H1 (cell line): ENCODE data around the gene COX7B2. TPM values are rescaled to one million over a fixed set of nuclear protein-coding genes. Genes with fewer than 3 reads are reported as not detected.

ENCODE experiments used
- CTCF ChIA-PET: fragments of 300-600 bp; sonication (Branson Sonifier 250); formaldehyde crosslinking; loops from one replicate; lab custom pipeline; 2021; ENCODE audit not compliant: partially characterized antibody; lab: Charles Lee
- POLR2A ChIA-PET: fragments of 300-600 bp; sonication (Branson Sonifier 250); formaldehyde crosslinking; loops from one replicate; lab custom pipeline; 2021; ENCODE audit warnings: inconsistent platforms; ENCODE audit not compliant: partially characterized antibody; lab: Charles Lee
- DNase-seq, 2 experiments: peaks; one replicate each; pipeline versions ENCODE4 v3.0.0 to v3.0.0-alpha.2; 2010 to 2022; ENCODE audit warnings: low spot score in 2 of 2, low read depth in 1 of 2, mixed read lengths in 1 of 2
- FAIRE-seq: peaks from 2 replicates; lab custom pipeline; 2011; peaks lifted over from hg19 to GRCh38; lab: Jason Lieb, UNC
- H2AFZ ChIP-seq: 2 replicates; pipeline ENCODE4 v1.8.1; 2012; ENCODE audit warnings: low read length, inconsistent platforms
- H2AK5ac ChIP-seq: 2 replicates; pipeline ENCODE4 v1.6.1; 2013; ENCODE audit warnings: low read depth, low read length
- H2BK120ac ChIP-seq: replicated peaks from 2 replicates; pipeline ENCODE3; 2013; ENCODE audit warnings: low read depth, low read length, inconsistent platforms
- H2BK12ac ChIP-seq: 2 replicates; pipeline ENCODE4 v1.6.1; 2013; ENCODE audit warnings: low read depth, low read length
- H2BK15ac ChIP-seq: 2 replicates; pipeline ENCODE4 v1.6.1; 2013; ENCODE audit warnings: low read length
- H2BK20ac ChIP-seq: 2 replicates; pipeline ENCODE4 v1.6.1; 2013; ENCODE audit warnings: low read length
- H2BK5ac ChIP-seq: 2 replicates; pipeline ENCODE4 v1.6.1; 2013; ENCODE audit warnings: low read depth, low read length
- H3K14ac ChIP-seq: 2 replicates; pipeline ENCODE4 v1.6.1; 2013; ENCODE audit warnings: inconsistent platforms; ENCODE audit not compliant: insufficient read length
- H3K18ac ChIP-seq: 2 replicates; pipeline ENCODE4 v1.6.1; 2013; ENCODE audit warnings: low read length; ENCODE audit errors: extremely low read depth
- H3K23ac ChIP-seq: 2 replicates; pipeline ENCODE4 v1.6.1; 2013; ENCODE audit warnings: inconsistent platforms; ENCODE audit not compliant: insufficient read length
- H3K23me2 ChIP-seq: 2 replicates; pipeline ENCODE4 v1.6.1; 2013; ENCODE audit warnings: low read depth, low read length
- H3K27ac ChIP-seq: 2 replicates; pipeline ENCODE4 v1.6.1; 2011; ENCODE audit warnings: low read depth, low read length, inconsistent platforms
- H3K27me3 ChIP-seq, 4 experiments: replicated peaks in 1 of 4; 1 replicate in 1 of 4; 2 replicates in 3 of 4; pipeline versions ENCODE4 v1.6.1 to v1.8.1; 2011 to 2013; ENCODE audit warnings: low read length in 3 of 4, mild to moderate bottlenecking in 3 of 4, inconsistent platforms in 2 of 4, mixed read lengths in 2 of 4, moderate library complexity in 1 of 4; ENCODE audit not compliant: control insufficient read depth in 3 of 4, insufficient read depth in 3 of 4; ENCODE audit errors: extremely low read depth in 1 of 4
- H3K36me3 ChIP-seq, 4 experiments: 2 replicates each; pipeline versions ENCODE4 v1.6.1 to v1.8.1; 2011 to 2013; ENCODE audit warnings: mild to moderate bottlenecking in 4 of 4, low read length in 3 of 4, moderate library complexity in 2 of 4, control low read depth in 1 of 4, inconsistent platforms in 1 of 4; ENCODE audit not compliant: insufficient read depth in 4 of 4, control insufficient read depth in 2 of 4
- H3K4ac ChIP-seq: replicated peaks from 2 replicates; pipeline ENCODE3; 2013; ENCODE audit warnings: low read length, low read depth, mixed read lengths, inconsistent platforms; ENCODE audit not compliant: insufficient read length
- H3K4me1 ChIP-seq, 4 experiments: replicated peaks in 1 of 4; 1 replicate in 1 of 4; 2 replicates in 3 of 4; pipeline versions ENCODE4 v1.6.1 to v1.8.1; 2011 to 2013; ENCODE audit warnings: low read length in 3 of 4, inconsistent platforms in 2 of 4, mixed read lengths in 1 of 4; ENCODE audit not compliant: insufficient read depth in 4 of 4, control insufficient read depth in 3 of 4
- H3K4me2 ChIP-seq, 2 experiments: 2 replicates each; pipeline versions ENCODE4 v1.6.1 to v1.8.1; 2011 to 2013; ENCODE audit warnings: low read depth in 2 of 2, low read length in 2 of 2, control low read depth in 1 of 2, inconsistent platforms in 1 of 2, mild to moderate bottlenecking in 1 of 2; ENCODE audit not compliant: insufficient read depth in 1 of 2
- H3K4me3 ChIP-seq, 4 experiments: fragments of 200-600, 300-600 bp in 1 of 4; sonication (generic), shearing (Covaris generic), sonication (Bioruptor Twin) in 1 of 4; 2 replicates each; pipeline versions ENCODE4 v1.5.1 to v1.8.1; 2011 to 2016; ENCODE audit warnings: low read length in 4 of 4, low read depth in 3 of 4, control low read depth in 2 of 4, inconsistent platforms in 2 of 4, mild to moderate bottlenecking in 2 of 4, mixed read lengths in 1 of 4, moderate library complexity in 1 of 4; ENCODE audit not compliant: insufficient read depth in 2 of 4; ENCODE audit errors: extremely low read depth in 1 of 4
- H3K56ac ChIP-seq: replicated peaks from 2 replicates; pipeline ENCODE3; 2013; ENCODE audit warnings: low read depth, mild to moderate bottlenecking, mixed read lengths, low read length, inconsistent platforms; ENCODE audit not compliant: insufficient read length
- H3K79me1 ChIP-seq: 2 replicates; pipeline ENCODE4 v1.6.1; 2013; ENCODE audit warnings: low read depth, low read length, control low read depth
- H3K79me2 ChIP-seq, 2 experiments: 2 replicates each; pipeline versions ENCODE4 v1.6.1 to v1.8.1; 2012 to 2013; ENCODE audit warnings: low read length in 2 of 2, mild to moderate bottlenecking in 2 of 2, inconsistent platforms in 1 of 2; ENCODE audit not compliant: insufficient read depth in 2 of 2, control insufficient read depth in 1 of 2
- H3K9ac ChIP-seq, 4 experiments: replicated peaks in 1 of 4; 1 replicate in 1 of 4; 2 replicates in 3 of 4; pipeline versions ENCODE4 v1.6.1 to v1.8.1; 2011 to 2013; ENCODE audit warnings: low read depth in 3 of 4, low read length in 3 of 4, control low read depth in 2 of 4, mild to moderate bottlenecking in 2 of 4, moderate library complexity in 2 of 4, inconsistent platforms in 1 of 4; ENCODE audit errors: extremely low read depth in 1 of 4
- H3K9me3 ChIP-seq, 2 experiments: 2 replicates each; pipeline versions ENCODE4 v1.6.1 to v1.8.1; 2012 to 2013; ENCODE audit warnings: mild to moderate bottlenecking in 2 of 2, moderate library complexity in 2 of 2, control low read depth in 1 of 2, inconsistent platforms in 1 of 2, low read depth in 1 of 2, low read length in 1 of 2, mixed read lengths in 1 of 2; ENCODE audit not compliant: insufficient read depth in 2 of 2
- H4K20me1 ChIP-seq, 2 experiments: replicated peaks in 1 of 2; 2 replicates each; pipeline versions ENCODE3 to v1.8.1; 2011 to 2013; ENCODE audit warnings: inconsistent platforms in 2 of 2, low read length in 2 of 2, mild to moderate bottlenecking in 1 of 2; ENCODE audit not compliant: insufficient read depth in 2 of 2, control insufficient read depth in 1 of 2
- H4K5ac ChIP-seq: 2 replicates; pipeline ENCODE4 v1.6.1; 2013; ENCODE audit warnings: low read length, low read depth, mixed read lengths, inconsistent platforms; ENCODE audit not compliant: insufficient read length
- H4K8ac ChIP-seq: 2 replicates; pipeline ENCODE4 v1.8.0; 2013; ENCODE audit warnings: mild to moderate bottlenecking, moderate library complexity, low read length, inconsistent platforms; ENCODE audit not compliant: insufficient read depth; ENCODE audit errors: extremely low read depth
- H4K91ac ChIP-seq: replicated peaks from 2 replicates; pipeline ENCODE3; 2013; ENCODE audit warnings: low read length, mixed read lengths, inconsistent platforms; ENCODE audit not compliant: insufficient read length
- KDM4A ChIP-seq: IDR thresholded peaks from one replicate; pipeline ENCODE4 v1.7.1; 2012; ENCODE audit warnings: low read depth, mild to moderate bottlenecking, moderate library complexity, low read length, inconsistent platforms; ENCODE audit not compliant: severe bottlenecking
- SP2 ChIP-seq: IDR thresholded peaks from 2 replicates; pipeline ENCODE4 v1.6.1; 2012; ENCODE audit warnings: mild to moderate bottlenecking, low read length, inconsistent platforms
- TCF12 ChIP-seq: IDR thresholded peaks from 2 replicates; pipeline ENCODE4 v1.6.1; 2011; ENCODE audit warnings: low read depth, mild to moderate bottlenecking, low read length
- ZNF274 ChIP-seq: IDR thresholded peaks from 2 replicates; pipeline ENCODE4 v1.7.0; 2012; ENCODE audit warnings: low read length, borderline replicate concordance; ENCODE audit errors: extremely low read depth
- WGBS, 2 experiments: shearing (Covaris generic) in 1 of 2; methylation state at CpG; one replicate each; pipeline versions ENCODE4 v1.1.6 to v1.1.7; 2013 to 2015; ENCODE audit warnings: low lambda C conversion rate in 2 of 2, mixed read lengths in 2 of 2, inconsistent platforms in 1 of 2, low coverage in 1 of 2, missing lambda C conversion rate in 1 of 2; ENCODE audit not compliant: insufficient replicate concordance in 2 of 2, insufficient coverage in 1 of 2, insufficient read length in 1 of 2; ENCODE audit errors: extremely low coverage in 1 of 2, missing lambda C conversion rate in 1 of 2; 5-methylcytosine and 5-hydroxymethylcytosine counted together
- polyA plus RNA-seq, 7 experiments: library from polyadenylated mRNA; depleted of rRNA in 3 of 7; stranded (reverse) in 5 of 7; unstranded in 2 of 7; fragments of >200 nt in 5 of 7; fragments of 200-250 nt in 2 of 7; gene quantifications; 1 replicate in 5 of 7; 2 replicates in 1 of 7; 4 replicates in 1 of 7; pipeline versions ENCODE4 v1.2.1 to v1.2.3, GENCODE V29; 2011 to 2013; ENCODE audit warnings: missing spikeins in 2 of 7, mixed read lengths in 2 of 7
- total RNA-seq: library from RNA; stranded (reverse); fragmentation: NEBNext Ultra II Directional; extraction: Animal tissue kit (Norgen Biotek cat#: 25700); gene quantifications from 2 replicates; pipeline ENCODE4 v1.2.1, GENCODE V29; 2021

The COX7B2 gene
- total and polyA plus RNA-seq, 2 of the 8 experiments (the other 6 are each of a cell fraction or from before 2014, with no cell fraction given): not detected

DNA sequence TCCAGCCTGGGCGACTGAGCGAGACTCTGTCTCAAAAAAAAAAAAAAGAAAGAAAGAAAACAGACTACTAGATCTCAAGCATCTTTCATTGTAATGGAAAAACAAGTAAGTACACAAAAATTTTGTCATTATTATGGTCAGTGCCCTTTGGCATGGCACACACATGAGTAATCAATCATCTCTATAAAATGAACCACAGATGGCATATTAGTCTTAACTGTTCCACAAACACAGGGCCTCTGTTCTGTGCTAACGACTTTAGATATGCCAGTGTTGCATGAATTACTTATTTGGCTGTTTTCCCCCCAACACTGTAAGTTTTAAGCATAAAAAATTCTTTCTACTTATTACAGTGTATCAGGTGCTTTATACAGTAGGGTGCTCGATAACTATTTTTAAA lies 90.4 kb downstream of the COX7B2 start:
- Histone ChIP-seq H3K9ac (no peak overlapping the region), H3K14ac (no peak overlapping the region), H3K56ac (no peak overlapping the region), H3K23me2 (no peaks in the 10 kb centered on the region), H2BK20ac (no peak overlapping the region), H4K5ac (no peak overlapping the region), H2BK12ac (no peak overlapping the region), H4K8ac (no peak overlapping the region), H2BK5ac (no peak overlapping the region), H4K20me1 (no peaks in the 10 kb centered on the region), H3K4ac (no peak overlapping the region), H2BK120ac (no peak overlapping the region), H3K18ac (no peak overlapping the region), H3K27ac (no peak overlapping the region), H3K36me3 (no peaks in the 10 kb centered on the region), H2AFZ (no peak overlapping the region), H3K79me2 (no peaks in the 10 kb centered on the region), H2BK15ac (no peak overlapping the region), H3K4me2 (no peak overlapping the region), H3K79me1 (no peaks in the 10 kb centered on the region), H3K27me3 (no peaks in the 10 kb centered on the region), H2AK5ac (no peak overlapping the region), H3K23ac (no peak overlapping the region), H3K9me3 (no peaks in the 10 kb centered on the region), H3K4me1 (no peaks in the 10 kb centered on the region), H4K91ac (no peak overlapping the region), H3K4me3 (no peak overlapping the region)
- ChIA-PET POLR2A (no interaction called here), CTCF (no interaction called here)
- FAIRE-seq (no peak), DNase-seq (no peak)
- 82% methylated on average over 2 of the region's 4 CpGs; no CpG with 5 or more reads in 1 of the 2 experiments for WGBS, 2 experiments
- no peak for TF ChIP-seq TCF12
- no peak for TF ChIP-seq ZNF274
- no peak for TF ChIP-seq KDM4A
- TF ChIP-seq SP2: no peak
